HepG2 (cell line): Measurements from ENCODE around the gene C16orf89. TPM values are rescaled to one million over a fixed set of nuclear protein-coding genes. Genes with fewer than 3 reads are reported as not detected.

Experiments used
- AKAP8 ChIP-seq: sonication (generic); formaldehyde crosslinking; IDR thresholded peaks from 2 replicates; pipeline ENCODE4 v1.5.1; 2020; ENCODE audit warnings: mild to moderate bottlenecking, missing genetic modification reagents
- ATF2 ChIP-seq: sonication (generic); formaldehyde crosslinking; IDR thresholded peaks from 2 replicates; pipeline ENCODE4 v1.4.0; 2020; ENCODE audit warnings: missing genetic modification reagents
- ATF3 ChIP-seq: sonication (generic); formaldehyde crosslinking; IDR thresholded peaks from 2 replicates; pipeline ENCODE4 v1.4.0; 2020; ENCODE audit warnings: missing genetic modification reagents
- BRCA1 ChIP-seq: sonication (generic); formaldehyde crosslinking; IDR thresholded peaks from 2 replicates; pipeline ENCODE4 v1.4.0; 2020; ENCODE audit warnings: missing genetic modification reagents
- CREBL2 ChIP-seq: sonication (generic); formaldehyde crosslinking; IDR thresholded peaks from 2 replicates; pipeline ENCODE4 v1.8.1; 2023; ENCODE audit warnings: missing genetic modification reagents, mild to moderate bottlenecking, borderline replicate concordance
- DNMT1 ChIP-seq: sonication (generic); formaldehyde crosslinking; IDR thresholded peaks from 2 replicates; pipeline ENCODE4 v1.5.1; 2020; ENCODE audit warnings: mild to moderate bottlenecking, missing genetic modification reagents
- EZH2 ChIP-seq: conservative IDR thresholded peaks from 2 replicates; pipeline ENCODE4 v1.6.1; 2012; ENCODE audit warnings: mild to moderate bottlenecking, low read depth, low read length, moderate library complexity
- GPN1 ChIP-seq: sonication (generic); formaldehyde crosslinking; IDR thresholded peaks from 2 replicates; pipeline ENCODE4 v1.5.1; 2020; ENCODE audit warnings: missing genetic modification reagents, borderline replicate concordance
- IKZF1 ChIP-seq: fragments of 450-650 bp; IDR thresholded peaks from 2 replicates; pipeline ENCODE4 v1.7.1; 2016
- MED13 ChIP-seq: sonication (generic); formaldehyde crosslinking; IDR thresholded peaks from 2 replicates; pipeline ENCODE4 v1.5.0; 2020; ENCODE audit warnings: missing genetic modification reagents
- POLR2A ChIP-seq, 2 experiments: IDR thresholded peaks; 2 replicates each; pipeline ENCODE4 v1.6.1; 2011; ENCODE audit warnings: low read depth in 2 of 2, low read length in 2 of 2, mild to moderate bottlenecking in 1 of 2, moderate library complexity in 1 of 2; ENCODE audit not compliant: insufficient read depth in 1 of 2
- RCOR2 ChIP-seq: IDR thresholded peaks from 2 replicates; pipeline ENCODE4 v1.6.1; 2016; ENCODE audit warnings: missing biosample characterization, missing genetic modification reagents
- SMAD1 ChIP-seq: sonication (generic); formaldehyde crosslinking; IDR thresholded peaks from 2 replicates; pipeline ENCODE4 v1.4.0; 2020; ENCODE audit warnings: missing genetic modification reagents, low read depth, mild to moderate bottlenecking, borderline replicate concordance
- SRSF9 ChIP-seq: fragments of 200-400 bp; formaldehyde crosslinking; IDR thresholded peaks from 2 replicates; pipeline ENCODE4 v1.6.1; 2018; ENCODE audit warnings: borderline replicate concordance, mild to moderate bottlenecking, low read depth, low read length; ENCODE audit not compliant: insufficient read depth, poor library complexity, severe bottlenecking
- TGIF2 ChIP-seq: IDR thresholded peaks from 2 replicates; pipeline ENCODE4 v1.6.1; 2016; ENCODE audit warnings: control low read depth, missing compliant biosample characterization
- UBTF ChIP-seq: sonication (generic); formaldehyde crosslinking; IDR thresholded peaks from 2 replicates; pipeline ENCODE4 v1.4.0; 2020; ENCODE audit warnings: mild to moderate bottlenecking, missing genetic modification reagents
- YEATS2 ChIP-seq: sonication (generic); formaldehyde crosslinking; IDR thresholded peaks from 2 replicates; pipeline ENCODE4 v1.4.0; 2020; ENCODE audit warnings: missing genetic modification reagents, borderline replicate concordance
- ZBTB26 ChIP-seq: IDR thresholded peaks from 2 replicates; pipeline ENCODE4 v1.6.1; 2016; ENCODE audit warnings: missing compliant biosample characterization, missing genetic modification reagents, borderline replicate concordance
- ZFY ChIP-seq: sonication (generic); formaldehyde crosslinking; IDR thresholded peaks from 2 replicates; pipeline ENCODE4 v1.4.0; 2020; ENCODE audit warnings: missing genetic modification reagents
- ZNF12 ChIP-seq: sonication (generic); formaldehyde crosslinking; IDR thresholded peaks from 2 replicates; pipeline ENCODE4 v1.5.0; 2020; ENCODE audit warnings: missing genetic modification reagents
- ZNF33B ChIP-seq: sonication (generic); formaldehyde crosslinking; IDR thresholded peaks from 2 replicates; pipeline ENCODE4 v1.5.1; 2020; ENCODE audit warnings: mild to moderate bottlenecking, missing genetic modification reagents
- ZNF414 ChIP-seq: sonication (generic); formaldehyde crosslinking; IDR thresholded peaks from 2 replicates; pipeline ENCODE4 v1.5.0; 2020; ENCODE audit warnings: missing genetic modification reagents
- ZNF678 ChIP-seq: sonication (generic); formaldehyde crosslinking; IDR thresholded peaks from 2 replicates; pipeline ENCODE4 v1.4.0; 2020; ENCODE audit warnings: mild to moderate bottlenecking, missing genetic modification reagents
- ZNF768 ChIP-seq: sonication (generic); formaldehyde crosslinking; IDR thresholded peaks from 2 replicates; pipeline ENCODE4 v1.4.0; 2020; ENCODE audit warnings: missing genetic modification reagents
- ZNF773 ChIP-seq: sonication (generic); formaldehyde crosslinking; IDR thresholded peaks from 2 replicates; pipeline ENCODE4 v1.4.0; 2020; ENCODE audit warnings: missing genetic modification reagents, borderline replicate concordance
- ZNF879 ChIP-seq: sonication (generic); formaldehyde crosslinking; IDR thresholded peaks from 2 replicates; pipeline ENCODE4 v1.8.1; 2023; ENCODE audit warnings: missing genetic modification reagents
- ZZZ3 ChIP-seq: sonication (generic); formaldehyde crosslinking; IDR thresholded peaks from 2 replicates; pipeline ENCODE4 v1.4.0; 2020; ENCODE audit warnings: missing genetic modification reagents, mild to moderate bottlenecking, borderline replicate concordance
- polyA plus RNA-seq, 8 experiments: library from polyadenylated mRNA; depleted of rRNA in 3 of 8; stranded (reverse) in 7 of 8; unstranded in 1 of 8; fragments of >200 nt; fragmentation: Illumina TruSeq in 4 of 8; extraction: Trizol in 4 of 8; gene quantifications; 2 replicates each; pipeline versions ENCODE4 v1.2.1 to v1.2.3, GENCODE V29; 2011 to 2016; ENCODE audit warnings: low read depth in 4 of 8, missing spikeins in 1 of 8, mixed read lengths in 1 of 8; ENCODE audit not compliant: insufficient read depth in 1 of 8
- total RNA-seq, 5 experiments: library from RNA; depleted of rRNA; stranded (reverse); fragments of >200 nt; fragmentation: Illumina TruSeq; extraction: Trizol; gene quantifications; 2 replicates each; pipeline ENCODE4 v1.2.3, GENCODE V29; 2016; ENCODE audit warnings: low read depth in 1 of 5

C16orf89 gene
- total and polyA plus RNA-seq, 2 of the 13 experiments (the other 11 are each of a cell fraction or from before 2014, with no cell fraction given), result 1.9 to 3.4 TPM

GRCh38 chr16:5042574-5043171, 23.1 kb downstream of the C16orf89 start (continued):
- TF ChIP-seq CREBL2 (CRISPR knock-in tag), result no peak
- TF ChIP-seq ZNF678, result no peak
- TF ChIP-seq EZH2, result no peak
- no peak for TF ChIP-seq ZNF879
- TF ChIP-seq DNMT1 (CRISPR knock-in tag), result no peak
- 0 out of 2 replicates have a peak, but pooled peaks have one; percentile 19 for TF ChIP-seq ATF2
- no peak for TF ChIP-seq IKZF1
- TF ChIP-seq RCOR2, result no peak
- no peak for TF ChIP-seq GPN1 (CRISPR knock-in tag)
- TF ChIP-seq TGIF2 (CRISPR knock-in tag), result no peak
- TF ChIP-seq ZNF773 (CRISPR knock-in tag), result no peak
- TF ChIP-seq AKAP8 (CRISPR knock-in tag), result no peak
- 0 out of 2 replicates have a peak, but pooled peaks have one; percentile 9 for TF ChIP-seq UBTF (CRISPR knock-in tag)
- TF ChIP-seq ZNF768 (CRISPR knock-in tag), result no peak
- no peak for TF ChIP-seq ZNF33B
- no peak for TF ChIP-seq ZBTB26
- no peak for TF ChIP-seq MED13 (CRISPR knock-in tag)
- peak; percentile 12; the same call in 1 of the 2 replicates for TF ChIP-seq ZFY (CRISPR knock-in tag)
- no peak for TF ChIP-seq ATF3
- TF ChIP-seq ZZZ3 (CRISPR knock-in tag), result no peak
- TF ChIP-seq ZNF414 (CRISPR knock-in tag), result no peak
- no peak for TF ChIP-seq YEATS2
- TF ChIP-seq SRSF9, result no peak
- TF ChIP-seq ZNF12 (CRISPR knock-in tag), result no peak
- no peak for TF ChIP-seq POLR2A (IDR thresholded peaks at IDR 0.05; ENCODE audit: insufficient read depth in 1 of 2, low read depth in 2 of 2, low read length in 2 of 2)
- TF ChIP-seq SMAD1 (CRISPR knock-in tag), result no peak
- TF ChIP-seq BRCA1, result no peak
